Ascending aorta (tissue), 2 donors: ENCODE measurements around the gene EML4. TPM values are rescaled to one million over a fixed set of nuclear protein-coding genes. Genes with fewer than 3 reads are reported as not detected.
"Not testable (repeated sequence)": the region's sequence is repeated elsewhere in the genome, so short reads cannot be mapped to it uniquely, and the experiment has no call there.

ENCODE experiments used
- DNase-seq, 2 donors: peaks; one replicate each; pipeline ENCODE4 v3.0.0-alpha.2; 2019; ENCODE audit warnings: low spot score in 2 of 2
- H3K27ac ChIP-seq, 2 donors: fragments of 200-600 bp; sonication (generic); one replicate each; pipeline ENCODE4 v1.5.1; 2016 to 2017; ENCODE audit warnings: mild to moderate bottlenecking in 1 of 2
- H3K27me3 ChIP-seq: fragments of 200-600 bp; sonication (generic); one replicate; pipeline ENCODE4 v1.5.1; 2017
- H3K36me3 ChIP-seq, 2 donors: fragments of 200-600 bp; sonication (generic); one replicate each; pipeline ENCODE4 v1.5.1; 2016
- H3K4me1 ChIP-seq, 2 donors: fragments of 200-600 bp; sonication (generic); one replicate each; pipeline ENCODE4 v1.5.1; 2016 to 2017; ENCODE audit warnings: mild to moderate bottlenecking in 1 of 2
- H3K4me3 ChIP-seq, 2 donors: fragments of 200-600 bp; sonication (generic); one replicate each; pipeline ENCODE4 v1.5.1; 2016 to 2017; ENCODE audit warnings: mild to moderate bottlenecking in 1 of 2
- H3K9me3 ChIP-seq, 2 donors: fragments of 200-600 bp; sonication (generic); one replicate each; pipeline ENCODE4 v1.5.1; 2016
- intact Hi-C: fragments of 100-400 bp; cut with DNase I; formaldehyde crosslinking; loops from one replicate; pipeline ENCODE4 v1.15.1; 2023
- total RNA-seq: library from RNA; depleted of rRNA; stranded (reverse); fragments of >200 nt; gene quantifications from one replicate; pipeline ENCODE4 v1.1.0, GENCODE V29; 2016
- TF ChIP-seq, protein P1 (sequence below), 3 experiments: fragments of 200-600 bp in 2 of 3; fragments of 450-650 bp in 1 of 3; sonication (generic) in 2 of 3; IDR thresholded peaks; one replicate each; pipeline ENCODE4 v1.5.1; 2016 to 2019; ENCODE audit warnings: antibody characterized with exemption in 3 of 3, mild to moderate bottlenecking in 1 of 3, moderate library complexity in 1 of 3

Gene EML4
- total RNA-seq, 1 donor from 2014 or later, result 25.2 TPM

DNA sequence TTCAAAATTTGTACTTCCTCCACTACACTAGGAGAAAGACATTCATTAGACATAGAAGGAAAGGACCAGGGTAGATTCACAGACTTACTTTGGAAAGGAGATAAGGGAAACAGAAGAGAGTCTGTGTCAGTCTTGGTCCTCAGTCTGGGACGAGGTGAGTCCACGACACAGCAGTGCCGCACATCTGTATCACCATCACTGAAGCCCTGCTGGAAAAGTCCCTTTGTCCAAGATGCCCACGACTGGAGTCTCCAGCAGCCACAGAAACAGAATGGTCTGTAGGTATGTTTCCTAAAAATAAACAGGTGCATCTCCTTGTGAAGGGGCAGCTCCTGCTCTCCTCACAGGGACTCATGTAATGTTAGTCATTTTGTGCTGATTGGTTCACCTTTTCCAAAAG is 164.4 kb downstream of the EML4 start:
- TF ChIP-seq, protein P1, sequence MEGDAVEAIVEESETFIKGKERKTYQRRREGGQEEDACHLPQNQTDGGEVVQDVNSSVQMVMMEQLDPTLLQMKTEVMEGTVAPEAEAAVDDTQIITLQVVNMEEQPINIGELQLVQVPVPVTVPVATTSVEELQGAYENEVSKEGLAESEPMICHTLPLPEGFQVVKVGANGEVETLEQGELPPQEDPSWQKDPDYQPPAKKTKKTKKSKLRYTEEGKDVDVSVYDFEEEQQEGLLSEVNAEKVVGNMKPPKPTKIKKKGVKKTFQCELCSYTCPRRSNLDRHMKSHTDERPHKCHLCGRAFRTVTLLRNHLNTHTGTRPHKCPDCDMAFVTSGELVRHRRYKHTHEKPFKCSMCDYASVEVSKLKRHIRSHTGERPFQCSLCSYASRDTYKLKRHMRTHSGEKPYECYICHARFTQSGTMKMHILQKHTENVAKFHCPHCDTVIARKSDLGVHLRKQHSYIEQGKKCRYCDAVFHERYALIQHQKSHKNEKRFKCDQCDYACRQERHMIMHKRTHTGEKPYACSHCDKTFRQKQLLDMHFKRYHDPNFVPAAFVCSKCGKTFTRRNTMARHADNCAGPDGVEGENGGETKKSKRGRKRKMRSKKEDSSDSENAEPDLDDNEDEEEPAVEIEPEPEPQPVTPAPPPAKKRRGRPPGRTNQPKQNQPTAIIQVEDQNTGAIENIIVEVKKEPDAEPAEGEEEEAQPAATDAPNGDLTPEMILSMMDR (IDR thresholded peaks at IDR 0.05), result no peak
- Histone ChIP-seq H3K9me3 (no peaks in the 10 kb centered on the region), H3K27me3 (no peaks in the 10 kb centered on the region), H3K4me1 (peaks cover 0 to 5% of the 10 kb centered on the region in 2 donors), H3K27ac (no peak overlapping the region), H3K4me3 (no peak overlapping the region), H3K36me3 (peaks cover 20 to 56% of the 10 kb centered on the region in 2 donors)
- intact Hi-C loops, result no loop called here
- no peak for DNase-seq

DNA sequence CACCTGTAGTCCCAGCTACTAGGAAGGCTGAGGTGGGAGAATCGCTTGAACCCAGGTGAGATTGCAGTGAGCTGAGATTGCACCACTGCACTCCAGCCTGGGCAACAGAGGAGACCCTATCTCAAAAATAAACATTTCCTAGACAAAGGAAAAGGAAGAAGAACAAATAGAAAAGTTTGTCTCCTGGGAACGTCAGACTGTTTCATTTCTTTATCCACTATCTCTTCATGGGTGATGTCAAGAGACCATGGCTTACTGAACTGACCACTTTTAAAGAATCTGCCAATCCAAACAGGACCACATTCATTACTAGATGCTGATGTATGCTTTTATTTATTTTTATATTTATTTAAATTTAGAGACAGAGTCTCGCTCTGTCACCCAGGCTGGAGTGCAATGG is 165.1 kb downstream of the EML4 start:
- DNase-seq, result no peak
- H3K4me3 ChIP-seq, result no peak overlapping the region
- H3K4me1 ChIP-seq, result peaks cover 0 to 5% of the 10 kb centered on the region in 2 donors
- H3K27ac ChIP-seq, result no peak overlapping the region
- H3K9me3 ChIP-seq, result no peaks in the 10 kb centered on the region
- intact Hi-C loops, result no loop called here
- TF ChIP-seq, protein P1 (IDR thresholded peaks at IDR 0.05), result no peak
- no peaks in the 10 kb centered on the region for H3K27me3 ChIP-seq
- peaks cover 24 to 60% of the 10 kb centered on the region in 2 donors for H3K36me3 ChIP-seq

DNA sequence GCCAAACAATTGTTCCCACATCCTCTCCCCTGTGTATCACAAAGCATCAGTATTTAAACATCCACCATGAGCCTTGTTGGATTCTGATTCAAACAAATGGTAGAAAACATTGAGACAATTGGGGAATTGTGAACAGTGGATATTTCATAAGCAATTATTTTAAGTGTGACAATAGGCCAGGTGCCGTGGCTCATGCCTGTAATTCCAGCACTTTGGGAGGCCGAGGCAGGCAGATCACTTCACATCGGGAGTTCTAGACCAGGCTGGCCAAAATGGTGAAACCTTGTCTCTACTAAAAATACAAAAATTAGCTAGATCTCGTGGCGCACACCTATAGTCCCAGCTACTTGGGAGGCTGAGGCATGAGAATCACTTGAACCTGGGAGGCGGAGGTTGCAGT is 165.7 kb downstream of the EML4 start:
- H3K4me3 ChIP-seq, DNase-seq, H3K27ac ChIP-seq, H3K4me1 ChIP-seq, intact Hi-C loops, H3K27me3 ChIP-seq, H3K9me3 ChIP-seq: not testable (repeated sequence)
- H3K36me3 ChIP-seq, result peaks cover 24 to 60% of the 10 kb centered on the region in 2 donors

DNA sequence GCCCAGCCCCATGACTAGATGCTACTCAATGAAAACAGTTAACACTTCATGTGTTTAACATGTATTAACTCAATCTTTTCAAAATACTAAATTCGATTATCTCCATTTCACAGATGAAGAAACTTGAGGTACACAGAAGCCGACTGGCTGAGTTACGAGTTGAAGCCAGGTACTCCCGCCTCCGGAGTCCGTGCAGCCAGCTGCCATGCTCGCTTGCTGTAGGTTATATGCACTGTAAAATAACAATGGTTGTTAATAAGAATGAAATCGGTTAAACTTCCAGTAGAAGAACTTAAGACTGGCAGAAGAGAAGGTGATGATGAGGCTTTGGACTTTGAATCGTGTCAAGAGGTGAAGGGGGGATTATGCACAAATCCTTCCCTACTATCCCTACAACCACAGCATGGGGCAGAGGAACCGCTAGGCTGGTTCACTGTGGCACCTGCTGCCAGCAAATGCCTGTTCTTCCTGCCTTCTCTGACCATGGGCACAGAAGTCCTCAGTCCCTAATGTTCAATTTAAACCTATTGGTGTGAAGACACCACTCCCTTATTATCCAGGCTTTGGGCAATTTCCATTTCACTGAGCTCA is 166.5 kb downstream of the EML4 start:
- Histone ChIP-seq H3K36me3 (peaks cover 24 to 60% of the 10 kb centered on the region in 2 donors), H3K27ac (no peak overlapping the region), H3K4me3 (no peak overlapping the region), H3K27me3 (no peaks in the 10 kb centered on the region), H3K9me3 (no peaks in the 10 kb centered on the region), H3K4me1 (peaks cover 0 to 3% of the 10 kb centered on the region in 2 donors)
- no peak for DNase-seq
- TF ChIP-seq, protein P1 (IDR thresholded peaks at IDR 0.05), result no peak
- intact Hi-C loops, result no loop called here

DNA sequence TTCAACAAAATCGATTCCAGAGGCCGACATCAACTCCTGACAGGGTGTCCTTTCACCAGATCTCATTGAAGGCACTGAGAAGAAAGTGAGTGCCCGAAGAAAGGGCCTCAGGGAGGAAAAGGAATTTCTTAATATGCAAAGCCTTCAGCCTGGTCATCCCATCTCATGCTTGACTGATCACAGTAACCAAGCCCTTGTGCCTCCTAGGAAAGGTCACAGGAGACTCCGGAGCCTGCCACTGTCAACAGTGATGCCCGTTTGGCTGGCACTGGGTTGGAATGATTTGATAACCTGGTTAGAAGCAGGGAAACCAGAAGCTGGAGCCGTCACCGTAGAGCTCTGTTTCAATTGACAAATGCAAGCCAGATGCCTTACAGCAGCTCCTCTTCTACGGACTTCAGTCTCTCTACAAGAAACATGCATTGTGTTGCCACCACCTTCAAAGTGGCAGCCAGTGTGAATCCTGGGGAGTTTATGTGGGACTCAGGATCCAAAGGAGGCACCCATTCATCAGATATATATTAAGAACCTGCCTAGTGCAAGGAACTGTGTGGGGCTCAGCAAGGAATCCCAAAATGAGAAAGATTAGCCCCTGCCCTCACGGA is 167.3 kb downstream of the EML4 start:
- H3K27ac ChIP-seq, result no peak overlapping the region
- TF ChIP-seq, protein P1 (IDR thresholded peaks at IDR 0.05), result no peak
- H3K4me3 ChIP-seq, result no peak overlapping the region
- no peak for DNase-seq
- H3K36me3 ChIP-seq, result peaks cover 24 to 56% of the 10 kb centered on the region in 2 donors
- H3K27me3 ChIP-seq, result no peaks in the 10 kb centered on the region
- H3K4me1 ChIP-seq, result no peaks in the 10 kb centered on the region
- intact Hi-C loops, result no loop called here
- H3K9me3 ChIP-seq, result no peaks in the 10 kb centered on the region

DNA sequence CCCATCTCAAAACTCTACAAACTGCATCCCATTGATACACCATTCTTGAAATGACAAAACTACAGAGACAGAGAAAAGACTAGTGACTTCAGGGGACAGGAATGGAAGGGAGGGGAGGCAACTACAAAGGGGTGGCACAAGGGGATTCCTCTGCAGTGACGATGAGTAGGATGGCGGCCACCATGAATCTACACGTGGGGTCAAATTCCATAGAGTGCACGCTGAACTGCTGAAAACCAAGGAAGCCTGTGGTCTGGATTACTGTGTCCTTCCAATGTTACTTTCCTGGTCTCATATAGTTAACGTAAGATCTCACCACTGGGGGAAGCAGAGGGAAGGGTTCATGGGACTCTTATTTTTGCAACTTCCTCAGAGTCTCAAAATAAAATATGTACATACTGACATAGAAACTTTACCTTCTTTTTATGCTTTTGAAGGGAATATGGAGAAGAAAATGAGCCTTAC is 168.2 kb downstream of the EML4 start:
- Histone ChIP-seq H3K27ac (no peak overlapping the region), H3K4me3 (no peak overlapping the region), H3K4me1 (peaks cover 3 to 8% of the 10 kb centered on the region in 2 donors), H3K36me3 (peaks cover 18 to 46% of the 10 kb centered on the region in 2 donors), H3K27me3 (no peaks in the 10 kb centered on the region), H3K9me3 (no peaks in the 10 kb centered on the region)
- intact Hi-C loops, result no loop called here
- DNase-seq, result no peak
- TF ChIP-seq, protein P1 (IDR thresholded peaks at IDR 0.05), result no peak
